Left ventricle myocardium inferior (tissue), 1 donor: Measurements from ENCODE around the gene CCDC138. TPM values are rescaled to one million over a fixed set of nuclear protein-coding genes. Genes with fewer than 3 reads are reported as not detected.
"Not testable (repeated sequence)": the region's sequence is repeated elsewhere in the genome, so short reads cannot be mapped to it uniquely, and the experiment has no call there.

Source experiments
- DNase-seq: peaks from one replicate; pipeline ENCODE4 v3.0.0-alpha.2; 2020
- H3K27ac ChIP-seq: fragments of 200-600 bp; replicated peaks from 2 replicates; pipeline ENCODE4 v1.8.0; 2021
- H3K27me3 ChIP-seq: fragments of 200-600 bp; 2 replicates; pipeline ENCODE4 v1.8.0; 2021; ENCODE audit warnings: low read depth
- H3K36me3 ChIP-seq: fragments of 200-600 bp; 2 replicates; pipeline ENCODE4 v1.8.0; 2021
- H3K4me1 ChIP-seq: fragments of 200-600 bp; 2 replicates; pipeline ENCODE4 v1.8.0; 2021
- H3K4me3 ChIP-seq: fragments of 200-600 bp; 2 replicates; pipeline ENCODE4 v1.8.0; 2021; ENCODE audit warnings: mild to moderate bottlenecking, moderate library complexity
- H3K9me3 ChIP-seq: fragments of 200-600 bp; replicated peaks from 2 replicates; pipeline ENCODE4 v1.8.0; 2021
- intact Hi-C: fragments of 100-400 bp; cut with micrococcal nuclease; formaldehyde crosslinking; loops from one replicate; pipeline ENCODE4 v1.11.0; 2022
- long read RNA-seq: library from polyadenylated mRNA; unstranded; transcript quantifications from one replicate; pipeline ENCODE4 v2.0.0, GENCODE V29; 2021
- total RNA-seq: library from RNA; stranded (reverse); fragmentation: NEBNext Ultra II Directional; extraction: Animal tissue kit (Norgen Biotek cat#: 25700); gene quantifications from one replicate; pipeline ENCODE4 v1.2.1, GENCODE V29; 2021
- TF ChIP-seq, protein P1 (sequence below): fragments of 200-600 bp; IDR thresholded peaks from 2 replicates; pipeline ENCODE4 v1.8.0; 2021; ENCODE audit warnings: antibody characterized with exemption, mild to moderate bottlenecking, borderline replicate concordance
- donor health status: DM: no; HTN: yes; CAD: no; lungs with severe emphysema.

The CCDC138 gene, protein sequence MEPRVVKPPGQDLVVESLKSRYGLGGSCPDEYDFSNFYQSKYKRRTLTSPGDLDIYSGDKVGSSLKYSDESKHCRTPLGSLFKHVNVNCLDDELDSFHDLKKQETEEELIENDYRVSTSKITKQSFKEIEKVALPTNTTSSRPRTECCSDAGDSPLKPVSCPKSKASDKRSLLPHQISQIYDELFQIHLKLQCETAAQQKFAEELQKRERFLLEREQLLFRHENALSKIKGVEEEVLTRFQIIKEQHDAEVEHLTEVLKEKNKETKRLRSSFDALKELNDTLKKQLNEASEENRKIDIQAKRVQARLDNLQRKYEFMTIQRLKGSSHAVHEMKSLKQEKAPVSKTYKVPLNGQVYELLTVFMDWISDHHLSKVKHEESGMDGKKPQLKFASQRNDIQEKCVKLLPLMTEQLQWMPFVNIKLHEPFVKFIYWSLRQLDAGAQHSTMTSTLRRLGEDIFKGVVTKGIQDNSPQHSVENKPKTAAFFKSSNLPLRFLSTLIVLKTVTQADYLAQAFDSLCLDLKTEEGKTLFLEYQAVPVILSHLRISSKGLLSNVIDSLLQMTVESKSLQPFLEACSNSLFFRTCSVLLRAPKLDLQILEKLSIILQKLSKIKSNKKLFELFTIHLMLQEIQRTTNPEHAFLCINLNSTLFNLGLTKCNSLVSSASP
- 1.1 TPM for total RNA-seq
- long read RNA-seq = 0 reads

DNA sequence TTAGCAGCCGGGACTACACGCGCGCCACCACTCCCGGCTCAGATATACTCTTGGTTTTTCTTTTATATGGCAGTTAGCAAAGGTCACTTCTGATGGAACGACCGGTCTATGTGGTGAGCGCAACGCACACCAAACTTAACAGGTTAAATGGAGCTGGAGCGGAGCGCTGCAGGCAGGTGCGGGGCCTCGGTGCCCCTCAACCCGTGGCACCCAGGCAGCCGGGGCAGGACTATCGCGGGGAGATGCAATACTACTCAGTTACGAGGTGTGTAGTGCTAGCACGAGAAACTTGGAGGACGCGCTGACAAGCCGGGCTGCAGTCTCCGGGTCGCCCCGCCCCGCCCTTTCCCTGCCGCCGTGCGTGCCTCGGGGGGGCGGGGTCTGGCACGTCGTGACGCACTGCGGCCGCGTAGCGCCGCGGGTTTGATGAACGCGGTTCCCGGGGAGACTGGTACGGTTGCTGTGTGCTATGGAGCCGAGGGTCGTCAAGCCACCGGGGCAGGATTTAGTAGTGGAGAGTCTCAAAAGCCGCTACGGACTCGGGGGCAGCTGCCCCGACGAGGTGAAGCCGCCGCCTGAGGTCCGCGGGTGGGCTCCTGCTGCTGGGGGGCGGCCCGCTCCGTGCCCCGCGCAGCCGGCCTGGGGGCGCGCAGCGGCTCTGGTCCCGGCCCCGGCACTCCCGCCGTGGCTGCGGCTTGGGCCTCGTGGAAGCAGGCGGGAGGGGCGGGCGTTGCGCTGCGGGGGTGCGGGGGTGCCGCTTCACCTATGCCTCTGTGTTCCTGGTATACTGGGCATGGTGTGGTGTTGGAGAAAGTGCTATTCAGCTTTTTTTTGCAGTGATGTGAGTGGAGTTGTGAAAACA lies at the start of gene CCDC138:
Gene CCDC138 (plus strand): TSS at position 418 of the 862 bp plus-strand sequence. CDS start 52 bp downstream, at position 470.
- TF ChIP-seq, protein P1, sequence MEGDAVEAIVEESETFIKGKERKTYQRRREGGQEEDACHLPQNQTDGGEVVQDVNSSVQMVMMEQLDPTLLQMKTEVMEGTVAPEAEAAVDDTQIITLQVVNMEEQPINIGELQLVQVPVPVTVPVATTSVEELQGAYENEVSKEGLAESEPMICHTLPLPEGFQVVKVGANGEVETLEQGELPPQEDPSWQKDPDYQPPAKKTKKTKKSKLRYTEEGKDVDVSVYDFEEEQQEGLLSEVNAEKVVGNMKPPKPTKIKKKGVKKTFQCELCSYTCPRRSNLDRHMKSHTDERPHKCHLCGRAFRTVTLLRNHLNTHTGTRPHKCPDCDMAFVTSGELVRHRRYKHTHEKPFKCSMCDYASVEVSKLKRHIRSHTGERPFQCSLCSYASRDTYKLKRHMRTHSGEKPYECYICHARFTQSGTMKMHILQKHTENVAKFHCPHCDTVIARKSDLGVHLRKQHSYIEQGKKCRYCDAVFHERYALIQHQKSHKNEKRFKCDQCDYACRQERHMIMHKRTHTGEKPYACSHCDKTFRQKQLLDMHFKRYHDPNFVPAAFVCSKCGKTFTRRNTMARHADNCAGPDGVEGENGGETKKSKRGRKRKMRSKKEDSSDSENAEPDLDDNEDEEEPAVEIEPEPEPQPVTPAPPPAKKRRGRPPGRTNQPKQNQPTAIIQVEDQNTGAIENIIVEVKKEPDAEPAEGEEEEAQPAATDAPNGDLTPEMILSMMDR = no peak
- peak; percentile 88 for DNase-seq
- Histone ChIP-seq H3K27me3 (no peaks in the 10 kb centered on the region), H3K27ac (peak within 1 kb of the TSS; percentile 69), H3K36me3 (peaks cover 33% of the 10 kb centered on the region), H3K9me3 (no peaks in the 10 kb centered on the region), H3K4me3 (peak within 1 kb of the TSS; percentile 84), H3K4me1 (peaks cover 19% of the 10 kb centered on the region)
- intact Hi-C loops = no loop called here

DNA sequence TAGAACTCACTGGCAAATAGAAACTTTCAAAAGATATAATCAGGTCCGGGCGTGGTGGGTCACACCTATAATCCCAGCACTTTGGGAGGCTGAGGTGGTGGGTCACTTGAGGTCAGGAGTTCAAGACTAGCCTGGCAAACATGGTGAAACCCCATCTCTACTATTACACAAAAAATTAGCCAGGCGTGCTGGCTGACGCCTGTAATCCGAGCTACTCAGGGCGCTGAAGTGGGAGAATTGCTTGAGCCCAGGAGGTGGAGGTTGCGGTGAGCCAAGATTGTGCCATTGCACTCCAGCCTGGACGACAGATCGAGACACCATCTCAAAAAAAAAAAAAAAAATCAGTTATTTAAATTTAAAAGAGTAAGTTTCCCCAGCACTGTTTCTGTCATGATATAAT lies 28.6 kb upstream of the CCDC138 start:
- H3K9me3 ChIP-seq, H3K27ac ChIP-seq, DNase-seq, H3K4me1 ChIP-seq, H3K27me3 ChIP-seq, intact Hi-C loops, H3K4me3 ChIP-seq: not testable (repeated sequence)
- peaks cover 54% of the 10 kb centered on the region for H3K36me3 ChIP-seq

DNA sequence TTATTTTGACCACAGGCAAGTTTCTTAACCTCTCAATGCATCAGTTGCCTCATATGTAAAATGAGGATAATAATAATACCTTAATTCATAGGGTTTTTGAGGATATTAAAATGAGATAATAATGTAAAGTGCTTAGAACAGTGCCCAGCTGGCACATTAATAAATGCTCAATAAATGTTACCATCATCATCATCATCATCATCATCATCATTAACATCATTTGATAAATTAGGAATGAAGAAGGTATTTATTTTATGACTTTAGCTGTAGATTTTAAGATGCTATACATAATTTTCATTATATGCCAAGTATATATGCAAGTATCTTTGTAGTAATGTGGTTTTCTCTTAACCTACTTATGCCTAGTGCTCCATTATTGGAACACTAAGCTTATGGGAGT lies 24.0 kb upstream of the CCDC138 start:
- H3K4me1 ChIP-seq, H3K4me3 ChIP-seq, H3K9me3 ChIP-seq, H3K27ac ChIP-seq, DNase-seq, intact Hi-C loops, H3K27me3 ChIP-seq: not testable (repeated sequence)
- H3K36me3 ChIP-seq = peaks cover 52% of the 10 kb centered on the region

DNA sequence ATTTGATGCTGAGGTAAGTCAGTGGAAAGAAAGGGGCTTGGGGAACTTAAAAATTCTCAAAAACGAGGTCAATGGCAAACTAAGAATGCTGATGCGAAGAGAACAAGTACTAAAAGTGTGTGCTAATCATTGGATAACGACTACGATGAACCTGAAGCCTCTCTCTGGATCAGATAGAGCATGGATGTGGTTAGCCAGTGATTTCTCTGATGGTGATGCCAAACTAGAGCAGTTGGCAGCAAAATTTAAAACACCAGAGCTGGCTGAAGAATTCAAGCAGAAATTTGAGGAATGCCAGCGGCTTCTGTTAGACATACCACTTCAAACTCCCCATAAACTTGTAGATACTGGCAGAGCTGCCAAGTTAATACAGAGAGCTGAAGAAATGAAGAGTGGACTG lies 19.9 kb upstream of the CCDC138 start:
- intact Hi-C loops, H3K4me3 ChIP-seq, H3K4me1 ChIP-seq, H3K27ac ChIP-seq, DNase-seq, H3K27me3 ChIP-seq, H3K9me3 ChIP-seq: not testable (repeated sequence)
- peaks cover 55% of the 10 kb centered on the region for H3K36me3 ChIP-seq

DNA sequence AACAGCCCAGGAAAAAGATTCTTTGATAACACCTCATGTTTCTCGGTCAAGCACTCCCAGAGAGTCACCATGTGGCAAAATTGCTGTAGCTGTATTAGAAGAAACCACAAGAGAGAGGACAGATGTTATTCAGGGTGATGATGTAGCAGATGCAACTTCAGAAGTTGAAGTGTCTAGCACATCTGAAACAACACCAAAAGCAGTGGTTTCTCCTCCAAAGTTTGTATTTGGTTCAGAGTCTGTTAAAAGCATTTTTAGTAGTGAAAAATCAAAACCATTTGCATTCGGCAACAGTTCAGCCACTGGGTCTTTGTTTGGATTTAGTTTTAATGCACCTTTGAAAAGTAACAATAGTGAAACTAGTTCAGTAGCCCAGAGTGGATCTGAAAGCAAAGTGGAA lies 18.7 kb upstream of the CCDC138 start:
- intact Hi-C loops, H3K27ac ChIP-seq, H3K9me3 ChIP-seq, H3K4me3 ChIP-seq, H3K4me1 ChIP-seq, H3K27me3 ChIP-seq, DNase-seq: not testable (repeated sequence)
- H3K36me3 ChIP-seq = peaks cover 64% of the 10 kb centered on the region

DNA sequence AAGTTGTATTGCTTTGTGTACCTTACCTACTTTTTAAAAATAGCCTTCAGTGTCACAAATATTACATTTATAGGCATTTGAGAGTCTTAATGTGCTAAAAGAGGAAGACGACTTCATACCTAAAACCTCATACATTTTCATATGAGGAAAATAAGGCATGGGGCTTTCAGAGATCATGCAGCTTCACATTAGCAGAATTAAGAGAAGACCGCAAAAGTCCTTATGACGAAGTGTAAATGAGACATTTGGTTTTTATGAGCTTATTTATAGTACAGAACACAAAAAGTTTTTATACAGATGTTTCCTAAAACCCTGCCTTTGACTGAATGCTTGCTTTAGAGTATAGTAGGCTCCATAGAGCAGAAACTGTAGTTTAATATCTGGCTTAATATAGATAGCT lies 10.1 kb upstream of the CCDC138 start:
- Histone ChIP-seq H3K27ac (no peak overlapping the region), H3K36me3 (peaks cover 87% of the 10 kb centered on the region), H3K4me3 (no peak overlapping the region), H3K4me1 (no peaks in the 10 kb centered on the region), H3K9me3 (no peaks in the 10 kb centered on the region), H3K27me3 (no peaks in the 10 kb centered on the region)
- DNase-seq = no peak
- TF ChIP-seq, protein P1 = no peak
- intact Hi-C loops = no loop called here

DNA sequence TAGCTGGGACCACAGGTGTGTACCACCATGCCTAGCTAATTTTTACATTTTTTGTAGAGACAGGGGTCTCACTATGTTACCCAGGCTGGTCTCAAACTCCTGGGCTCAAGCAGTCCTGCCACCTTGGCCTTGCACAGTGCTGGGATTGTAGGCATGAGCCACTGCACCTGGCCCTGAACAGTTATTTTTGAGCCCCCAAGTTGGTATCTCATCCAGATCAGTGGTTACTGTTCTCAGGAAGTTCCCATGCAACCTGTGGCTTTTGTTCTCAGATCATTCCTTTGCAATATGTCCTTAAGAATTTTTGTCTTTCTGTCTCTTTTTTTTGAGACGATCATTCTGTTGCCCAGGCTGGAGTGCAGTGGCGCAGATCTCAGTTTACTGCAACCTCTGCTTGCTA lies 7.7 kb upstream of the CCDC138 start:
- TF ChIP-seq, protein P1 = no peak

More for the DNA sequence above, 7.7 kb upstream of the CCDC138 start:
- Histone ChIP-seq H3K27ac (no peak overlapping the region), H3K9me3 (no peaks in the 10 kb centered on the region), H3K36me3 (peaks cover 87% of the 10 kb centered on the region), H3K4me3 (no peak overlapping the region), H3K4me1 (no peaks in the 10 kb centered on the region), H3K27me3 (no peaks in the 10 kb centered on the region)
- intact Hi-C loops = no loop called here
- no peak for DNase-seq
